NCI-H2107 (cell line): ENCODE measurements around the gene LDHB.
"Not testable (repeated sequence)": the region's sequence is repeated elsewhere in the genome, so short reads cannot be mapped to it uniquely, and the experiment has no call there.

Experiments
- DNase-seq: peaks from one replicate; lab custom pipeline; 2025; lab: John Stamatoyannopoulos, UW

The LDHB gene

GRCh38 chr12:21657326-21658077, at the start of gene LDHB:
Gene LDHB (minus strand): TSS chr12:21657842. CDS start chr12:21654671, 3,171 bp downstream.
- DNase-seq = peak; percentile 83

GRCh38 chr12:21704847-21705246, 47.2 kb upstream of the LDHB start:
- DNase-seq = no peak

GRCh38 chr12:21699851-21700250, 42.2 kb upstream of the LDHB start:
- DNase-seq = no peak

GRCh38 chr12:21697904-21698630, 40.4 kb upstream of the LDHB start:
- no peak for DNase-seq

- no peak for DNase-seq
Measured at GRCh38 chr12:21696625-21697024, 39.0 kb upstream of the LDHB start.

GRCh38 chr12:21695986-21696385, 38.3 kb upstream of the LDHB start:
- no peak for DNase-seq

- DNase-seq = no peak
Measured at GRCh38 chr12:21694660-21695059, 37.0 kb upstream of the LDHB start.

GRCh38 chr12:21691515-21691914, 33.9 kb upstream of the LDHB start:
- DNase-seq = no peak

GRCh38 chr12:21690704-21691368, 33.2 kb upstream of the LDHB start:
- DNase-seq = no peak

GRCh38 chr12:21683115-21683514, 25.5 kb upstream of the LDHB start:
- DNase-seq = no peak

- no peak for DNase-seq
Measured at GRCh38 chr12:21678959-21679358, 21.3 kb upstream of the LDHB start.

GRCh38 chr12:21677622-21678277, 20.1 kb upstream of the LDHB start:
- DNase-seq = no peak

GRCh38 chr12:21677204-21677603, 19.6 kb upstream of the LDHB start:
- DNase-seq = no peak

GRCh38 chr12:21676776-21677175, 19.1 kb upstream of the LDHB start:
- no peak for DNase-seq

- DNase-seq = no peak
Measured at GRCh38 chr12:21675641-21676040, 18.0 kb upstream of the LDHB start.

- DNase-seq = no peak
Measured at GRCh38 chr12:21675096-21675495, 17.5 kb upstream of the LDHB start.

GRCh38 chr12:21673830-21674552, 16.3 kb upstream of the LDHB start:
- DNase-seq = not testable (repeated sequence)

- DNase-seq = no peak
Measured at GRCh38 chr12:21672146-21672545, 14.5 kb upstream of the LDHB start.

- no peak for DNase-seq
Measured at GRCh38 chr12:21666722-21667121, 9.1 kb upstream of the LDHB start.

- DNase-seq = no peak
Measured at GRCh38 chr12:21665816-21666215, 8.2 kb upstream of the LDHB start.

- no peak for DNase-seq
Measured at GRCh38 chr12:21662122-21662792, 4.6 kb upstream of the LDHB start.
